ENCODE results near the gene KATNAL2.

KATNAL2 gene, protein sequence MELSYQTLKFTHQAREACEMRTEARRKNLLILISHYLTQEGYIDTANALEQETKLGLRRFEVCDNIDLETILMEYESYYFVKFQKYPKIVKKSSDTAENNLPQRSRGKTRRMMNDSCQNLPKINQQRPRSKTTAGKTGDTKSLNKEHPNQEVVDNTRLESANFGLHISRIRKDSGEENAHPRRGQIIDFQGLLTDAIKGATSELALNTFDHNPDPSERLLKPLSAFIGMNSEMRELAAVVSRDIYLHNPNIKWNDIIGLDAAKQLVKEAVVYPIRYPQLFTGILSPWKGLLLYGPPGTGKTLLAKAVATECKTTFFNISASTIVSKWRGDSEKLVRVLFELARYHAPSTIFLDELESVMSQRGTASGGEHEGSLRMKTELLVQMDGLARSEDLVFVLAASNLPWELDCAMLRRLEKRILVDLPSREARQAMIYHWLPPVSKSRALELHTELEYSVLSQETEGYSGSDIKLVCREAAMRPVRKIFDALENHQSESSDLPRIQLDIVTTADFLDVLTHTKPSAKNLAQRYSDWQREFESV

DNA sequence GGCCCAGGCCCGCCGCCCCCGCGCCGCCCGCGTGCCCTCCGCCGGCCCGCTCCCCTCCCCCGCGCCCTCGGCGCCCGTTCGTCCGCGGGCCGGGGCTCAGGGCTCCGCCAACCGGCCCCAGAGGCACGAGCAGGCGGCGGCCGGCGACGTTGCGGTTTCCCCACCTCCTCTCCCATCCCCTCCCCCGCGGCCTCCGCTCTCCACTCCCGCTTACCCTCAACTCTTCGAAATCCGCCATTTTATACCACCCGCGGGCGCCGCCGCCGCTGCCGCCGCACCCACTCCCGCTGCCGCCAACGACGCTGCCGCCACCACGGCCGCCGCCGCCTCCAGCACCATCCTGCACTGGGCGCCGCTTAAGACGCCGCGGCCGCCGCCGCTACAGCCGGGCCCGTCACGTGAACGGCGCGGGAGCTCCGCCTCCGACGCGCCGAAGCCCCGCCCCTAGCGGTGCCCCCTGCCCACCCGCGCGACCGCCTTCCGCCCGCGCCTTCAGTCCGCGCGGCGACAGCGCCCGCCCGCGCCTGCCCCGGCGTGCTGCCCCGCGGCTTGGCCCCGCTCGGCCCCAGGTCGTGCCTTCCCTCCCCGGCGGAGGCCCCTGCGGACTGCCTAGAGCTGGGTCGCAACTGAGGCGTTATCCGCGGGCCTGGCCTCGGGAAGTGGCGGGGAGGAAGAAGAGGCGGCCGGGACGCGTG, at the start of gene KATNAL2, which contains the start of gene PIAS2:
TSS of gene KATNAL2 (plus strand) at position 495 of the 695 bp plus-strand sequence. CDS start 29,271 bp downstream, outside the sequence.
TSS of gene PIAS2 (minus strand) at position 400 of the 695 bp plus-strand sequence. CDS start at position 238, 162 bp downstream.
- peak; percentile 85 for DNase-seq

DNA sequence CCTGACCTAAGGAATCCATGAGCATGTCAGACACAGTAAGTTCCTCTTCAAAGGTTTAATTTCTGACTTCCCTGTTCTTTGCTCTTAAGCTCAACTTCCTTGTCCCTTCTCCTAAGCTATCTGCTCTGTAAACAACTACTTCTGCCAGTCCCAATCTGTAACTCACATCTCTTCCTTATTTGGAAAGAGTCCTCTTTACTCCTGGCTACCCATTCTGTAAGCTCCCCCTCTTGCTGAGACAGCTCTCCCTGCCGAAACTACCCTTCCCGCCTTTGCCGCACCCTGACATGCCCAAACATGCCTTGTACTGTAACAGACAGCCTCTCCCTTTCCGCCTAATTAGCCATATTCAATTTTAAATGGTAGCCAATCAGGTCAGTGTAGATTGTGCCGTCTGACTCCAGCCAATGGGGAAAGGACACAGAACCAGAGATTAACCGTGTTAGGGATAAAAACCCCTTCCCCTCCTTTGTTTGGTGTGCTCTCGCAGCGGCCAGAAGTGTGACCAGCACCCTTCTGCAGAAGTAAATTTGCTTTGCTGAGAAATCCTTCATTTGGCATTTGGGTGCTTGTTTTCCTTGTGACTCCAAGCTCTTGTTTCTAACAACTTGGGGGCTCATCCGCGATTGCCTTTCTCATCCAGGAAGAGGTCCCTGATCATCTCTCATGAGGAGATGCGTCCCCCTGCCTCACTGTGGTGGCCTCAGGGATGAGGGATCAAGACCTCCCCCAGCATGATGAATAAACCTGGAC, 49.1 kb upstream of the KATNAL2 start:
- DNase-seq, result no peak

DNA sequence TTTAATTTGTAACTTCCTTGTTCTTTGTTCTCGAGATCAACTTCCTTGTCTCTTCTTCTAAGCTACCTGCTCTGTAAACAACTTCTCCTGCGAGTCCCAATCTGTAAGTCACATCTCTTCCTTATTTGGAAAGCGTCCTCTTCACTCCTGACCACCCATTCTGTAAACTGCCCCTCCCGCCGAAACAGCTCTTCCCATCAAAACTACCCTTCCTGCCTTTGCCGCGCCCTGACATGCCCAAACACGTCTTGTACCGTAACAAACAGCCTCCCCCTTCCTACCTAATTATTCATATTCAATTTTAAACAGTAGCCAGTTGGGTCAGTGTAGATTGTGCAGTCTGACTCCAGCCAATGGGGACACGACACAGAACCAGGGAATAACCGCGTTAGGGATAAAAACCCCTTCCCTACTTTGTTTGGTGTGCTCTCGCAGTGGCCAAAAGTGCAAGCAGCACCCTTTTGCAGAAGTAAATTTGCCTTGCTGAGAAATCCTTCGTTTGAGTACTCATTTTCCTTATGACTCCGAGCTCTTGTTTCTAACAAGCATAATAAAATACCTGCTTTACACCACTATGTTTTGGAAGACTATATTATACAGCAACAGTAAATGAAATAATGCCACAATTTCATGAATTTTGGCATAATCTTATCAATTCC, 39.9 kb upstream of the KATNAL2 start:
- DNase-seq, result no peak

DNA sequence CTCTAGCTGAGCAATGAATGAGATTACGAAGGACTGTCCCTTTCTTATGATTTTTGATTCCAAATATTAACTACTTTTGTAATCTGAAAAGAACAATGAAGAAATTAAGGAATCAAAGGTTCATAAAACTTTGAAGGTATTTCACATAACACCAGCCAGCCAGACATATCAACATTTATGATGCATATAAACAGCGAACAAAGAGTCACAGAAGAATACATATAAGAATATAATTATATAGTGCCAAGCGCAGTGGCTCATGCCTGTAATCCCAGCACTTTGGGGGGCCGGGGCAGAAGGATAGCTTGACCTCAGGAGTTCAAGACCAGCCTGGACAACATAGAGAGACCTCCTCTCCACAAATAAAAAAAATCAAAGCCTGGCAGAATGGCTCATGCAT, 34.2 kb upstream of the KATNAL2 start:
- DNase-seq, result no peak

DNA sequence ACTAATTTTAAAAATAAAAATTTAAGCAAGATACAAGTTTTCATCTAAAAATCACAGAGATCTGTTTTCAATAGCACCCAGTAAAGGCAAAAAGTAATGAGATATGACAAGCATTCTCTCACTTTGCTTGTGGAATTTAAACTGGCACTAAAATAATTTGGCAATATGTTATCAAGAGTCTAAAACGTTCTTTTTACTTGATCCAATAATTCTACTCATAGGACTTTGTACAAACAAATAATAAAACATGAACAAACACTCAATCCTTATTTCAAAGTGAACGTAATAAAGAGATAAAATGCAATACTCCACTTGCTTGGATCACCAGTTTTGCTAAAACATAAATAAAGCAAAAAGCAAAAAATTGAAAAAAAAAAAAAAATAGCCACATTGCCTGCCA, 30.5 kb upstream of the KATNAL2 start:
- DNase-seq, result no peak

DNA sequence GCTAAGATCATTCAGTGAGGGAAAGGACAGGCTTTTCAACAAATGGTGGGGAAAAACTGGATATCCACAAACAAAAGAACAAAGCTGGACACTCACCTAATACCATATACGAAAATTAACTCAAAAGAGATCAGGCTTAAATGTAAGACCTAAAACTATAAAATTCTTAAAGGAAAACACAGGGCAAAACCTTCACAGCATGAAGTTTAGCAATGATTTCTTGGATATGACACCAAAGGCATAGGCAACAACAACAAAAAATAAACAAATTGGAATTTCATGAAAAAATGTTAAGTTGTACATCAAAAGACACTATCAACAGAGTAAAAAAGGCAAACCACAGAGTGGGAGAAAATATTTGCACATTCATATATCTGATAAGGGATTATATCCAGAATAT, 28.4 kb upstream of the KATNAL2 start:
- no peak for DNase-seq

DNA sequence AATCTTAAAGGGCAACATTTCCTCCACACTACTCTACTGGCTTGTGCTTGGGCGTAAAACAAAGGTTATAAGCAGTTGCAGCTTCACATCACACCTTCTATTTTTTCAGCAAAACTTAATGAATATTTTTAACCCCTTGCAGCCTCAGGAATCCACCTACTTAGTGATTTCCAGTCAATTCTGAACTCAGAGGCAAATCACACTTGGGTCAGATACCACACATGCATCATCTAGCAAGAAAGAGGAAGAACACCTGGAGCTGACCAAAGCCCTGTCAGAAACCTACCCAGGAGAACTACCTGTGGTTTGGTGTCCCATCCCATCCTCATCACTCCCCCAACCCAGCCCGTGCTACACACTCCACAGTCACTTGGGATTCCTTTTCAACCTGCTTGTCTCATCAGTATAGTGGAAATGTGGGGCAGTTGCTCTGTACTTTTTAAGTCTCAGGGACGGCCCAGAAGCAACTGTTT, 25.6 kb upstream of the KATNAL2 start:
- DNase-seq, result no peak

DNA sequence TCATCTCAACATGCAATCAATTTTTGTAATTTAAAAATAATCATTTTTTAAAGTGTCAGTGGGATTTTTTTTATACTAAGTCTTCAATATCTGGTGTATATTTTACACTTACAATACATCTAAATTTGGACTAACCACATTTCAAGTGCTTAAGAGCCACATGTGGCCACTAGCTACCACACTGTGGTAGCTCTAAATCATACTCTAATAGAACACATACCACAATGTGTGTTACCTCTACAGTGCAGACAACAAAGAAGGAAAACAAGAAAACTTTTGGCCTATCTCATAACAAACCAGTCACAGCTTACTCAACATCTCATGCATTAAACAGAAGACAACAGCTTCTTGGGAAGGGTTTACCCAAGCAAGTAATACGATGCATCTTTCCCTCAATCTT, 24.6 kb upstream of the KATNAL2 start:
- DNase-seq, result no peak

DNA sequence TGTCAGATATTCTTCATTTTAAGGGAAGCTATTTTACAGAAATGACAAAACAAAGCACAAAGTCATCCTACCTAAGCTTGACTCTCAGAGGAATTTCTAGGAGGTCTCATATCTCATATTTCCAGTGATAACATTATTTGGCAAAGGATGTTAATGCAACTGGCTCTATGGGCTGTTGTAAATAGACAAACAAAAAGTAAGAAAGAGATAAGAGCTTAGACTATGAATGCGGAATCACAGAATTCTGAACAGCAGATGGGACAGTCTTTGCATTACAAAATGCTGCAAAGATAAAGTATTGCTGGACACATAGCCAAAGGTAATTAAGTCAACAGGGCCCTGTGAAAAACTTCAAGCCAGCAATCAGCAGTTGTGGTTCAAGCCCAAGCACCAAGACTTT, 24.0 kb upstream of the KATNAL2 start:
- no peak for DNase-seq

DNA sequence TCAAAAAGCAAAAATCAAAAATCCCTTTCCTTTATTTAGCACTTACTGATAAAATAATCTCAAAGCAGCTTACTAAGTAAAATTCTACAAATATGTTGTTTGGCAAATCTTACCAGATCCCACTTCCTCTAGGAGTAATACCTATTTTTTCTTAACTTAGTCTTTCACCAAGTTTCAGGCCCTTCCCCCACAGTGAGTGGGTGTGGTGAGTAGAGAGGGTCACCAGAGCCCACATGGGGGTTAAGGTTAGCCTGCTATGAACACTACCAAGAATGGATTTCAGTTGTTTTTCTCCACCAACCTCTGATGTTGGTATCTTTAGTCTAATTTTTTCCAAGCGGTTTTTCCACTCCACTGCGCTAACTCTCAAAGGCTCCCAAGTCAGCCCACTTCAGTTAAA, 23.3 kb upstream of the KATNAL2 start:
- DNase-seq, result no peak

DNA sequence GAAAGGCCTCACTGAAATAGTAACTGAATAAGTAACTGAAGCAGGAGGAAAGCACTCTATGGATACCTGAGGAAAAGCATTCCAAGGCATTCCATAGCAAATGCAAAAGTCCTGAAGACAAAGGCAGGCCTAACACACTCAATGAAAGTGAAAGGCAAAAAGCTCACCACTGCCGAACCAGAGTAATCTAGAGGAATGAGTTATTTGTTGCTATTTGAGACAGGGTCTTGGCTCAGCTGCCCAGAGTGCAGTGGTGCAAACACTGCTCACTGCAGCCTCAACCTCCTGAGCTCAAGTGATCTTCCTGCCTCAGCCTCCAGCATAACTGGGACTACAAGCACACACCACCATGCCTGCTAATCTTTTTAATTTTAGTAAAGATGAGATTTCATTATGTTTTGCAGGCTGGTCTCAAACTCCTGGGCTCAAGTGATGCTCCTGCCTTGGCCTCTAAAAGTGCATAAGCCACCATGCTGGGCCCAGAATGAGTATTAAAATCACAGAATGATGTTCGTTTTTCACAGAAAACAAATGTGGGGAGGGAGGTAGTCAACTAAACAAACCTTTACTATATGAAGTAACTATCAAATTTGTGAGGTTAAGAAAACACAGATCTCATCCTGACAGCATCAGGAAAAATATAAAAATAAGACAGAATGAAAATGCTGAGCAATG, 18.0 kb upstream of the KATNAL2 start:
- no peak for DNase-seq

DNA sequence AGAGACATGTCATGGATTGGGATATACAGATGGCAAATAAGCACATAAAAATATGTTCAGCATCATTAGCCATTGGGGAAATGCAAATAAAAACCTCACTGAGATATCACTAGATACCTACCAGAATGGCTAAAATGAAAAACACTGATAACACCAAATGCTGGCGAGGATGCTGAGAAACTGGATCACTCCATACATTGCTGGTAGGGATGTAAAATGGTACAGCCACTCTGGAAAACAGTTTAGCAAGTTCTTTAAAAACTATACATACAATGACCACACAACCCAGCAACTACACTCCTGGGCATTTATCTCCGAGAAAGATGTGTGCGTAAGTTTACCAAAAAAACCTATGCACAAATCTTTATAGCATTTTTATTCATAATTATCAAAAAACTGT, 14.0 kb upstream of the KATNAL2 start:
- DNase-seq, result no peak

DNA sequence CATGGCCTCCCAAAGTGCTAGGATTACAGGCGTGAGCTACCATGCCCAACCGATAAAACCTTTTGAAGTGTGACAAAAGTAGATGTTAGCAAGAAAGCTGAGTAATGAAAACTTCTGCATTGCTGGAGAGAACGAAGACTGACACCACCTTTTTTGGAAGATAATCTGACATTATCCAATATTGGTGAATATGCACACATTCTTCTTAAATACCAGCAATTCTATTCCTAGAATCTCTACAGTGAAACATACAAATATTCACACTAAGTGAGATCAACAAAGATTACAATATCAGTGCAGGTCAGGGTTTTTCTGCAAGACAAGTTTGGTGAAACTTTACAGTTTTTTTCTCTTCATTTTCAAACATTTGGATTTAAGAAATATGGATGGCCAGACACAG, 7.9 kb upstream of the KATNAL2 start:
- no peak for DNase-seq

DNA sequence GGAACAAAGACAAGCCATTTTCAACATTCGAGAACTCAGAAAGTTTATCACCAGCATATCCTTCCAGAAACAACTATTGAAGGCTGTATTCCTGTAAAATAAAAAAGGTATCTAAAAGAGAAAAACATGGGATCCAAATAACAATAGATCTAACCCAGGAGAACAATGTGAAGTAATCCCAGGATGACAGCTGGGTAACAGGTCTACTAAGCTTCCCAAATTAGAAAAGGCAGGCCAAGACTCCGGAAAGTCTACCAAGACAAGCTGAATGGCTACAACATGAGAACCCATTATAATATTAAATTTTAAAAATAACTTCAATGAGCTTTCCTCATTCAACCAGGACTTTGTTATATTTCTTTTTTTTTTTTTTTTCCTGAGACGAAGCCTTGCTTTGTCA, 6.5 kb upstream of the KATNAL2 start:
- DNase-seq, result no peak

DNA sequence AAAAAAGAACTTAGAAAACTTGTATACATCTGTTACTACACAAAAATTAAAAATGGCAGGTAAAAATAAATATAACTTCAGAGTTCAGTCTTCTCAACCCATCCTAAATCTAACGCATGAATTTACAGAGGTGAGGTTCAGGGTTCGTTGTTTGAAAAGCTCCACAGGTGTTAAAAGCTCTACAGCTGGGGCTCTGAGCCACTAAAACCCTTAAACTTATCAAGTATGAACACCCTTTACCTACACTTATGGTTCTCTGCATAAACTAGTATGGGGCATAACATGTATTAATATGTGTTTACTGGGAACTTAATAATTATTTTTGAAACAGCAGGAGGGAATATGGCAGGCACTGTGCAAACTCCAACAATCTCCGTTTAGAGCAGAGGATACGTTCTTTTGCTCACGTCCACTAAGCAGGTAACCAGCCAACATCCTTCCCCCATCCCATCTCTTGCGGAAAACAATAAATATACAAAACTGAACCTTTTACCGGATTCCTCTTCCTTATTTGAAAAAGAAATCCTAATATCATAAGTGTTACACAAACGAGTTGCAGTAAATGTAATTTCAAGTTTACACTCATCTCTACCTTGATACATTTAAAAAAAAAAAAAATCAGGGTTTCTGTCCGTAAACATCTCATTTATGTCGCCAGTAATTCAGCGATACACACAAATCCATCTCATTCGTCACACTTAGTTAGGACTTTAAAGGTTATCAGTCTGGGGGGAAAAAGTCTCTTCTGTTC, 1.4 kb upstream of the KATNAL2 start:
- DNase-seq, result no peak

DNA sequence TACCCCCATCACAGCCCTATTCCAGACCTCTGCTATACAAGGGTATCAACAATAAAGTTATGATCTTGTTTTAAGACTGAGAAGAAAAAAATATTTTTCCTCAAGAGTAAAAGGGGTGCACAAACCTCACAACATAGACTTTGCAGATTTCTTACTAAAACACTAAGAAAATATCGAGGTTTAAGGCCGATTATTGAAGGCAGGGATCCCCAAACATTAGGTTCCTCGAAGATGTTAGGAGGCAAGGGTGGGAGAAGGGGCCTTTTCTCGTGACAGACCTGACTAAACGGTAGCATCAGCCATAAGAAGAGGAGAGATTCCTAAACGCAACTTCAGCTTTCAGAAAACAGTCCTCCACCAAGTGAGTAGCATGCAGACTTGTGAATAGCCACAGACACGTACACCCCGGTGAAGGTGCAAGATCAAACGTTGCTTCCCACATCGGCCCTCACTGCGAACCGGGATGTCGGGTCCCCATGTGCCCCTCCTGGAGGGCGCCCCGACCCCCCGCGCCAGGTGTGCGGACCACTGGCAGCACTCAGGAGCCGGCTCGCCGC, 773 bp upstream of the KATNAL2 start:
- peak; percentile 59 for DNase-seq

DNA sequence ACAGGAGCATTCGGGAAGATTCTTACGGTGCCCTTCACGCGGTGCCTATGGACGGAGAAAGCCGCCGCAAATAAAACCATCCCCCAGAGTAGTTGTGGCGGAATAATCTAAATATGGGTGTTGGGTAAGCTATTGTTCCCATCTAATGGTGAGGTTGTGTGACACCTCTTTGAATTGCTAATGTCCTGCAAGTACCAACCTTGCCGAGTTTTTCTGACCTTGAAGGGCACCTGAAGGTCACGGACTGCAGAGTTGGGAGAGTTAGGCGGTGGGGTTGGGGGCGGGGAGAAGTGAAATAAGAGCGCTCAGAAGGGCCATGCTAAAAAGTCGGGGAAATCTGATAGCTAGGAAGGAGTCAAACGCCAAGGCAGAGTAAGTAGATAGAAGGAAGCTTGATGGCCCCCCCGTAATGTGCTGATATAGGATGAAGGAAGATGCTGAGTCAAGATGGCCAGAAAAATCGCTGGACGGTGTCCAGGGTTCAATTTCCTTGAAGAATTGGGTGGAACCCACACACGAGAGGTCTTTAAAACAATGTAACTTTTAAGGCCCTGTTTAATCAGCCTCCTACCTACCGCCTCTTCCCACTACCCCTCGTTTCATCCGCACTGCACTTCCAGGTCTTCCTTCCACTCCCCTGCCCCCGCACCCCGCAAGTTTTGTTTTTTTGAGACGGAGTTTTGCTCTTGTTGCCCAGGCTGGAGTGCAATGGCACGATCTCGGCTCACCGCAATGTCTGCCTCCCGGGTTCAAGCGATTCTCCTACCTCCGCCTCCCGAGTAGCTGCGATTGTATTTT, 600 bp downstream of the KATNAL2 start:
- peak; percentile 40 for DNase-seq

DNA sequence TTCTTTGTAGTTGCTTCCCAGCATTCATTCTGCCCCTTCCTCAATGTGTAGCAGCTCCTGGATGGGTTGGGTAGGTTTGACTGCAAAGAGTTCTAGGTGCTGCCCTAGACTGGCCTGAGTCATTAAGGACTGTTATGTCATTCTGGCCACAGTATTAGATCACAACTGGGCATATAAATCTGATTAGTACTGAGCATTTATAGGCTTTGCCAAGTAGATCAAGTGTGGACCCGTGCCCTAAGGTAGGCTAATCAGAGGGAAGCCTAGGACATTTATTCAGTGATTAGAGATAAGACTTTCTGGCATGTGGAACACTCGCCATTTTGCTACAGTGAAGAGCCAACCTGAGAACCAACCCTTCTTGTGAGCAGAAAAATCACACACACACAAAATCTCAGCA, 2.7 kb downstream of the KATNAL2 start:
- no peak for DNase-seq

DNA sequence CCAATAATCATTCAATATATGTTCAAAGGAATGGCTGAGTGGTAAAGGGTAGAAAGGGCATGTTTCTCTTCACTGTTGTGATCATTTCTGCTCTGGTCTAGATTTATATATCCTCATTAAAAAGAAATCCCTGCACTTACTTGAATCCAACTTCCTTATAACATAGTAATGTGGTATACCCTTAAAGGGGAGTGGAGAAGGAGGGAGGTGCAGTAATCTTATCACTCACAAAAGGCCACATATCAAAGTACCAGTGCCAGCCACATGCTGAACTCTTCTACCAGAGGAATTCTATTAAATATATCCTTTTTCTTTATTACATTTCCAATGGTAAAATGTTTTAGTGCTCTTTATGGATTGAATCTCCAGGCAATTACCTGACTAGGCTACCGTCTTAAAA, 3.3 kb downstream of the KATNAL2 start:
- DNase-seq, result no peak
